BE2C (cell line): Measurements from ENCODE around the gene PLET1.

Experiments used
- DNase-seq: peaks from one replicate; pipeline ENCODE4 v3.0.0-alpha.2; 2020
- H3K27me3 ChIP-seq: fragments of 250-450 bp; sonication (Bioruptor Pico); 2 replicates; pipeline ENCODE4 v1.5.1; 2020; ENCODE audit warnings: mild to moderate bottlenecking
- H3K36me3 ChIP-seq: fragments of 250-450 bp; sonication (Bioruptor Pico); 2 replicates; pipeline ENCODE4 v1.5.1; 2020; ENCODE audit warnings: mild to moderate bottlenecking
- H3K4me1 ChIP-seq: fragments of 250-450 bp; sonication (Bioruptor Pico); 2 replicates; pipeline ENCODE4 v1.5.1; 2020
- H3K4me3 ChIP-seq: 2 replicates; pipeline ENCODE4 v1.5.1; 2011; ENCODE audit warnings: low read depth, low read length
- H3K9me3 ChIP-seq: fragments of 250-450 bp; sonication (Bioruptor Pico); 2 replicates; pipeline ENCODE4 v1.5.1; 2020
- CTCF ChIP-seq: IDR thresholded peaks from 2 replicates; pipeline ENCODE4 v1.5.1; 2012; ENCODE audit warnings: mild to moderate bottlenecking, low read depth, low read length

Gene PLET1

GRCh38 chr11:112303616-112304015, 43.0 kb upstream of the PLET1 start:
- H3K4me1 ChIP-seq = no peaks in the 10 kb centered on the region; the same call in 1 of the 2 replicates
- H3K9me3 ChIP-seq = no peaks in the 10 kb centered on the region; the same call in 1 of the 2 replicates
- no peak for DNase-seq
- no peaks in the 10 kb centered on the region for H3K27me3 ChIP-seq
- no peak overlapping the region for H3K4me3 ChIP-seq
- TF ChIP-seq CTCF = no peak
- no peaks in the 10 kb centered on the region for H3K36me3 ChIP-seq

GRCh38 chr11:112302226-112302868, 41.7 kb upstream of the PLET1 start:
- no peak for TF ChIP-seq CTCF
- no peaks in the 10 kb centered on the region for H3K9me3 ChIP-seq
- no peak for DNase-seq
- no peaks in the 10 kb centered on the region for H3K27me3 ChIP-seq
- H3K4me3 ChIP-seq = no peak overlapping the region
- no peaks in the 10 kb centered on the region for H3K36me3 ChIP-seq
- no peaks in the 10 kb centered on the region; the same call in 1 of the 2 replicates for H3K4me1 ChIP-seq

GRCh38 chr11:112300094-112300786, 39.6 kb upstream of the PLET1 start:
- Histone ChIP-seq H3K27me3 (no peaks in the 10 kb centered on the region), H3K4me3 (no peak overlapping the region), H3K36me3 (no peaks in the 10 kb centered on the region), H3K9me3 (no peaks in the 10 kb centered on the region), H3K4me1 (no peaks in the 10 kb centered on the region)
- no peak for DNase-seq
- TF ChIP-seq CTCF = no peak

- Histone ChIP-seq H3K9me3 (no peaks in the 10 kb centered on the region), H3K4me1 (no peaks in the 10 kb centered on the region), H3K4me3 (no peak overlapping the region), H3K27me3 (no peaks in the 10 kb centered on the region), H3K36me3 (no peaks in the 10 kb centered on the region)
- no peak for TF ChIP-seq CTCF
- no peak for DNase-seq
Observed at GRCh38 chr11:112298535-112298934, 37.9 kb upstream of the PLET1 start.

GRCh38 chr11:112297248-112297866, 36.7 kb upstream of the PLET1 start:
- Histone ChIP-seq H3K27me3 (no peaks in the 10 kb centered on the region), H3K9me3 (no peaks in the 10 kb centered on the region), H3K4me3 (no peak overlapping the region), H3K4me1 (no peaks in the 10 kb centered on the region), H3K36me3 (no peaks in the 10 kb centered on the region)
- no peak for TF ChIP-seq CTCF
- DNase-seq = no peak

GRCh38 chr11:112296044-112296443, 35.4 kb upstream of the PLET1 start:
- TF ChIP-seq CTCF = no peak
- no peaks in the 10 kb centered on the region for H3K36me3 ChIP-seq
- no peaks in the 10 kb centered on the region for H3K9me3 ChIP-seq
- no peaks in the 10 kb centered on the region for H3K4me1 ChIP-seq
- no peak for DNase-seq
- no peaks in the 10 kb centered on the region for H3K27me3 ChIP-seq
- H3K4me3 ChIP-seq = no peak overlapping the region
